Stimulated activated CD4-positive, alpha-beta T cell treated with anti-CD3 and anti-CD28 coated beads, TNF-alpha, amount 100 ng/mL, for 24 hours (primary cell): ENCODE measurements around the gene HSPA2.
"Not testable (repeated sequence)": the region's sequence is repeated elsewhere in the genome, so short reads cannot be mapped to it uniquely, and the experiment has no call there.

Experiments
- DNase-seq, 3 experiments: peaks; one replicate each; pipeline ENCODE4 v3.0.0-alpha.2; 2020; ENCODE audit warnings: low read depth in 3 of 3

The HSPA2 gene

GRCh38 chr14:64513271-64513670 is 27.3 kb upstream of the HSPA2 start:
- DNase-seq = no peak

DNA sequence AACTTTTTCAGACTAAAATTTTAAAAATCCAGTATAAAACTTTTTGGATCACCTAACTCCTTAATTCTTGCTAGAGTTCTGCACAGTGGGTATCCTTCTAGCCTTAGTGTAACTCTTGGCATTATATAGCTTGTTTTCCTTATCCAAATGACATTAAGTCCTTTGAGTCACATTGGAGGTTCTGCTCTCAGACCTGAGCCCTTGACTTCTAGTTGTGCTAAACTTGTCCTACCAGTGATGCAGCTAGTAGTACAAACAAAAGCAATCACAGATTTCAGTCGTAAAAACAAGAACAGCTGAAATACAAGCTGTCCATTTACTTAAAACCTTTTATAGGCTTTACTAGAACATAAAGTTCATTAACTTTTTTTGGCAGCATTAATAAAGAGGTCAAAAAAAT is 25.5 kb upstream of the HSPA2 start:
- DNase-seq = no peak

GRCh38 chr14:64516969-64517368 is 23.6 kb upstream of the HSPA2 start:
- DNase-seq = no peak

DNA sequence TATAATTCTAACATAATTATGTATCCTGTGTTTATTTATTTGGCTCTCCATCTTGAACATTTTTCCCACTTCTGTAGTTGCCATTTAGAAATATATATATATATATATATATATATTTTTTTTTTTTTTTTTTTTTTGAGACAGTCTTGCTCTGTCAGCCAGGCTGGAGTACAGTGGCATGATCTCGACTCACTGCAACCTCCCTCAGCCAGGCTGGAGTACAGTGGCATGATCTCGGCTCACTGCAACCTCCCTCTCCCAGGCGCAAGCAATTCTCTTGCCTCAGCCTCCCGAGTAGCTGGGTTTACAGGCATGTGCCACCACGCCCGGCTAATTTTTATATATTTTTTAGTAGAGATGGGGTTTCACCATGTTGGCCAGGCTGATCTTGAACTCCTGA is 22.9 kb upstream of the HSPA2 start:
- not testable (repeated sequence) for DNase-seq

DNA sequence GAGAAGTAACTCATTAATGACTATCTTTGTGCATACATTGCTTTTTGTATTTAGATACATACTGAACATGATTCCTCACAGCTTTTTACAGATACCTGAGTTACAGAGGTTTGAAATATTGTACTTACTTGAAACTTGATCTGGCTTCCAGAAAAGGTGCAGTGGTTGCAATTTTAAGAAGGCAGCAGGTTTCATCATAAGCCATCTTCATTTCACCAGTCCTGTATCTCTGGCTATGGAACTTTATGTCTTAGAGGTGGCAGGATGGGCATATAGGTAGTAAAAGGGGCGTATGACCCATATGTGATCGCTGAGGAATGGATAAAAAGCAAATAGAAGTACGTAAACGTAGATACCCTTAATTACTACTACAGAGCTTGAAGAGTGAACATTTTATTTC is 22.3 kb upstream of the HSPA2 start:
- DNase-seq = no peak

DNA sequence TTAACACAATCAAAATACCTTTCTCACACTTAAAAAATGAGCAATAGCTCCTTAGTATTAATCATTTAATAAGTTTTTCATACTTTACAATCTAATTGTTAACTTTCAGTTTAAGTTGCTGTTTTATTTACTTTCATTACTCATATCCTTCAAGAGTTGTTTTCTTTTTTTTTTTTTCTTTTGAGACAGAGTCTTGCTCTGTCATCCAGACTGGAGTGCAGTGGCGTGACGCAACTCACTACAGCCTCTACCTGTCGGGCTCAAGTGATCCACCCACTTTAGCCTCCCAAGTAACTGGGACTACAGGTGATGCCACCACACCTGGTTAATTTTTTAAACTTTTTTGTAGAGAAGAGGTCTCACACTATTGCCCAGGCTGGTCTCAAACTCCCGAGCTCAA is 19.8 kb upstream of the HSPA2 start:
- DNase-seq = no peak

GRCh38 chr14:64522591-64523355 is 17.8 kb upstream of the HSPA2 start:
- DNase-seq = no peak

GRCh38 chr14:64525354-64525753 is 15.2 kb upstream of the HSPA2 start:
- no peak for DNase-seq

DNA sequence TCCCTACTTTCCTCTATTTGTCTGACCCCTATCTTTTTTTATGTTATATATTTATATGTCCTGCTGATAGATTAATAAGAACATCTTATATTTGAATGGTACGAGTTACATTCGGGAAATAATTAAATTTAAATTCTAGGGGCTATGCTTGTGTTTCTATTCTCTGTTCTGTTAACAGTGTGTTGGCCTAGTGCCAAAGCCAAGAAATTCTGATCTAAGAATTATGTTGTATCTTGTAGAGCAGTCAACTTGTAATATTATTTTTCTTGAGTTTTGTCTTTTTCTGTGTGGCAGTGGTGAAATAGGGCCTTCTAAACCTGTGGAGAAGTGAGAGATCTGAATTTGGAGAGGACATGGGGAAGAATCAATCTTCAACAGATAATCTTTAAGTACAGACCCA is 9.0 kb upstream of the HSPA2 start:
- DNase-seq = no peak

GRCh38 chr14:64536488-64537245 is 3.9 kb upstream of the HSPA2 start:
- no peak for DNase-seq

GRCh38 chr14:64541261-64541971 is 875 bp downstream of the HSPA2 start:
- no peak for DNase-seq

- DNase-seq = no peak
Observed at GRCh38 chr14:64541972-64542835, 1.7 kb downstream of the HSPA2 start.

GRCh38 chr14:64542836-64543201 is 2.3 kb downstream of the HSPA2 start:
- no peak for DNase-seq

DNA sequence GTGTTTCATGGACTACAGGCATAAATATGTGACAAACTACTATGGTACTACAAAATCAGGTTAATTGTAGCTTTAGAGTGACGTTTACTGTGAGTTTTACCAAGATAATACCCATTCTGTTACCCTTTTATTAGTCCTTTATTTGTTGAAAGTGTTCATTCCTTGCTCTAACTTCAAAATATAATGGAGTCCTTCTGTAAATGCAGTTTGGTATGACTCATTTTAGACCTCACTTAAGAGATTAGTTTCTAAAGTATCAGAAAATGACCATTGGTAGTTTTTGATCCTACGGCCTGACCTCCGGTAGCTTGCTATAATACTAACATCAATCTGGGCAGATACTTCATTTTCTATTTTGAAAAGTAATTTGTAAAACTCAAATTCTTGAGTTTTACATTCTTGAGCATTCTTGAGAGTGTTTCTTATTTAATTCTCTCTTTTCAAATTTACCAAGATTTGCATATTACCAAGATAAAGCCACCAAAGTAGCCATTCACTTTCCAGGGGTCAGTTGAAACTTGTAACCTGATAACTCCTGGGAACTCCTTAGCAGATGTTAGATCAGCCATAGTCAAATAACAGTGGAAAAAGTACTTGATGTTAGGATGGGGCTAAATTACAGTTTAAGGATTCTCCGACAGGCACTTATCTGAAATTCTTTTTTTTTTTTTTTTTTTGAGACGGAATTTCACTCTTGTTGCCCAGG is 4.2 kb downstream of the HSPA2 start:
- DNase-seq = no peak

- no peak for DNase-seq
Observed at GRCh38 chr14:64549016-64549415, 8.5 kb downstream of the HSPA2 start.

GRCh38 chr14:64549791-64550620 is 9.5 kb downstream of the HSPA2 start, which contains the start of gene PPP1R36:
Gene PPP1R36 (plus strand): TSS chr14:64549961. CDS start chr14:64549998, 37 bp downstream.
- DNase-seq = no peak

DNA sequence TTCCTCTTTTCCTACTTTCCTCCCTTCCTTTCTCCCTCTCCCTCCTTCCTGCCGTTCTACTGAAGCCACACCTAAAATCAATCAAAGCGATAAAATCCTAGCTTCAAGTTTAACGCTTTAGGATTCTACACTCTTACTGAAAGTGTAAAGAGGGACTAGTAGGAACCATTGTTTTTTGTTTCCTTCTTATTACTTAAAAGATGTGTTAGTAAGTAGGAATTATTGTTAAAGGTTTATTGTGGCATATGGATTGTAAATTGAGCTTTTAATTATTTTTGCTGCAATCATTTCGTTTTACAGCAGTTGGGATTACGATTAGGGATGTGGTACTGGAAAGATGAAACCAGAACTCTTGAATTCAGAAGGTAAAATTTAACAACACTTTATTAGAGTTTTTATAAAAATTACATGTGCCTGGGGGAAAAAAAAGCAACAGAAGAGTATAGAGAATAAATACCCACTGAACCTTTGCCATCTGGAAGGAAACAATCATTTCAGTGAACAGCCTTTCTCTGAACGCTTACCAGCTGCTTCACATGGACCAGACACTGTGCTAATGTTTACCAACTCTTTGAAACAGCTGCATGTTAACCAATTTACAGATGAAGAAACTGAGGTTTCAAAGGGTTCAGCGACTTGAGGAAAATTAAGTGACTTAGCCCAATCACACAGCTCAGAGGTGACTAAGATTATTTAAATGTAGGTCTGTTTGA is 10.2 kb downstream of the HSPA2 start:
- no peak for DNase-seq

DNA sequence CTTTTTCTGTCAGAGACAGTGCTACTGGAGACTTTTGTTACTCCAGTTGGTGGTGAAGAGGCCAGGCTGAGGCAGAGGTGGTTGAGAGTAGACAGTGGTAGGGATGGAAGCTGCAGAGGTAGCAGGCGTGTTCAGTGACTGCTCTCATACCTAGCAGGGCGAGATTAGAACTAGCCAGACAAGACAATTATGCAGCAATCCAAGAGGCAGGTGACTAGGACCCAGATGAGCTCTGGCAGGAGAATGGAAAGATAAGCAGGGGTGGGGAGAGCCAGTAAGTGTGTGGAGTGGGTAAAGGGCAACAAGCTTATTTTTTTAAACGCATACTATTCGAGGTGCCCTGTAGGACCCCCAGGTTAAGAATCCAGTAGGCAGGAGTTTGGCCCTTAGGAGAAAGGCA is 14.0 kb downstream of the HSPA2 start:
- no peak for DNase-seq

GRCh38 chr14:64556526-64556925 is 16.0 kb downstream of the HSPA2 start:
- DNase-seq = no peak
